Measurements from ENCODE around the gene ZCCHC14.

DNA sequence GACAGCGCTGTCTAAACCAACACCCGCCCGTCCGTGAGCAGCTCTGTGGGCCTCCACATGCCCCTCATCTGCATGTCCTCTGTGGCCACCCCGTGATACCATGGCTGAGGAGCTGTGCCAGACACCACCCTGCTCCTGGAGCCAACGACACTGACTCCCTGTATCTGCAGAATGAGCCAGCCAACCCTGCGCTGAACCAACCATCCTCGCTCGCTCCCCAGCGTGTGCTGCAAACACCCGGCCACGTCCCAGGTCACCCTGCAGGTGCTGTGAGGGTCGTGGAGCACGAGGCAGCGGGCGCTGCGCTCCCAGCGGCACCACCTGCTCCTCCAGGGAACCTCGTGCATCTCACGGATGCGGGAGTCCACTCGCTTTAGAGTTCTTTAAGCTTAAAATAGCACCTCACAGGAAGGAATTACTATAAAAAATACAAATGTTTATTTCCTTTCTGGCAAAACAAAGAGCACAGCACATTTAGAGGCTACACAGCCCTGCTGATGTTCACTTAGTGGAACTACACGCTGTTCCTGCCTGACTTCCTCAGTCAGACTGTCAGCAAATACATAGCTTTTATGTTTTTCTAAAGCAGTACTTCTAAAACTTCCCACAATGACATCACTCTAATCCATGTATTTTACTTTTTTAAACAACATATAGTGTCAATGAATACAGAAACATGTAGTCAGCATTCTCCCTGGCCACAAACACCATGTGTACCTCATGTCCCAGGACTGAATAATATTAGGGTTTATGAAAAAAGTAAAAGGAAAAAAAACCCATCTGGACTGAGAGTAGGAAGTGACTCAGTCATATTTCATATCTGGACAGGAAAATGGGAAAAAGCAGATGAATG lies 57.2 kb downstream of the ZCCHC14 start:
- TF ChIP-seq CTCF (IDR thresholded peaks at IDR 0.05) (no peak), POLR2A (IDR thresholded peaks at IDR 0.05) (no peak), POLR2AphosphoS5 (IDR thresholded peaks at IDR 0.05) (no peak), EP300 (IDR thresholded peaks at IDR 0.05) (no peak)
